GM21390 (cell line): ENCODE data around the gene NLRP1.

Source experiments
- ATAC-seq: cut with Tn5 transposase; IDR thresholded peaks from one replicate; pipeline ENCODE4 v1.9.1; 2021; ENCODE audit not compliant: unreplicated experiment

Gene NLRP1

GRCh38 chr17:5526821-5527598 is 57.3 kb downstream of the NLRP1 start:
- ATAC-seq = no peak

DNA sequence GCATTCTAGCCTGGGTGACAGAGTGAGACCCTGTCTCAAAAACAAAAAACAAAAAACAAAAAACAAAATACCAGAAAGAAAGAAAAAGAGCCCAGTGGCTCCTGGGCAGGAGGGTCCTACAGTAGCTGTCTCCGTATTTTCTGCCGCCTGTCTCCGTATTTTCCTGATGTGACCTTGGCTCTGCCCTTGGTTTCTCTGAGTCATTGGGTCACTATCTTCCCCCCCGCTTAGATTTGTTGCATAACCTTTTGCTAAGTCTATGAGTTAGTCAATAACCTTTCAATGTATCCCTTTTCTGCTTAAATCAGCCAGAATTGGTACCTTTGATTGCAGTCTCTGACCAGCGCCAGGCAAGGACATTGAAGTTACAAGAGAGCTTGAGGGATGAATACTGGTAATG is 61.1 kb downstream of the NLRP1 start:
- no peak for ATAC-seq

- ATAC-seq = no peak
Measured at GRCh38 chr17:5522476-5522875, 61.8 kb downstream of the NLRP1 start.

GRCh38 chr17:5516060-5516792 is 68.1 kb downstream of the NLRP1 start:
- ATAC-seq = no peak

DNA sequence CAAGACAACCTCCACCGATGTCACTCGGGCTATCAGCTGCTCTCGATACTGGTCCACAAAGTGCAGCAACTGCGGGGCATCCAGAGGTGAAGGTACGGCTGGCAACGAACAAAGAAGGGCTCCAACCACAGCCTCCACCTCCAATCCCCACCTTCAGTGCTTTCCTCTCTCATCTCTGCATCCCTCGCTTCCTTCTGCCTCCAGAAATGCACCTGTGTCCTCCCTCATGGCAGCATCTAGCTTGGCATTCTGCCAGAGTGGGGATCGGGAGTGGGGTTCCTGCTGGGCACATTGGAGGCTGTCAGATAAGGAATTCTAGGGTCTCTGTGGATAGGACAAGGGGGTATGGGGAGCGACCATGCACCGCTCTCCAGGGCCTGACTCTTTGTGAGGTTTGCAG is 69.3 kb downstream of the NLRP1 start:
- ATAC-seq = no peak

DNA sequence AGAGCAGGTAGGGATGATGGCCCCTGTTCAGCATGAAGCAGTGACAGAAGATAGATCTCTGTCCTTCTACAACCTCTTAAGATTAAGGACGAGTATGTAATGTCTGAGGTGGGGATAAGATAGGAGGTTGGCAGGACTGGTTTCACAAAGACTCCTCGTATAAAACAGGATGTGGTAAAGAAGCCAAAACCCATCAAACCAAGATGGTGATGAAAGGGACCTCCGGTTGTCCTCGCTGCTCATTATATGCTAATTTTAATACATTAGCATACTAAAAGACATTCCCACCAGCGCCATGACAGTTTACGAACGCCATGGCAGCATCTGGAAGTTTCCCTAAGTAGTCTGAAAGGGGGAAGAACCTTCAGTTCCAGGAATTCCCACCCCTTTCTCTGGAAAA is 70.7 kb downstream of the NLRP1 start:
- ATAC-seq = no peak

DNA sequence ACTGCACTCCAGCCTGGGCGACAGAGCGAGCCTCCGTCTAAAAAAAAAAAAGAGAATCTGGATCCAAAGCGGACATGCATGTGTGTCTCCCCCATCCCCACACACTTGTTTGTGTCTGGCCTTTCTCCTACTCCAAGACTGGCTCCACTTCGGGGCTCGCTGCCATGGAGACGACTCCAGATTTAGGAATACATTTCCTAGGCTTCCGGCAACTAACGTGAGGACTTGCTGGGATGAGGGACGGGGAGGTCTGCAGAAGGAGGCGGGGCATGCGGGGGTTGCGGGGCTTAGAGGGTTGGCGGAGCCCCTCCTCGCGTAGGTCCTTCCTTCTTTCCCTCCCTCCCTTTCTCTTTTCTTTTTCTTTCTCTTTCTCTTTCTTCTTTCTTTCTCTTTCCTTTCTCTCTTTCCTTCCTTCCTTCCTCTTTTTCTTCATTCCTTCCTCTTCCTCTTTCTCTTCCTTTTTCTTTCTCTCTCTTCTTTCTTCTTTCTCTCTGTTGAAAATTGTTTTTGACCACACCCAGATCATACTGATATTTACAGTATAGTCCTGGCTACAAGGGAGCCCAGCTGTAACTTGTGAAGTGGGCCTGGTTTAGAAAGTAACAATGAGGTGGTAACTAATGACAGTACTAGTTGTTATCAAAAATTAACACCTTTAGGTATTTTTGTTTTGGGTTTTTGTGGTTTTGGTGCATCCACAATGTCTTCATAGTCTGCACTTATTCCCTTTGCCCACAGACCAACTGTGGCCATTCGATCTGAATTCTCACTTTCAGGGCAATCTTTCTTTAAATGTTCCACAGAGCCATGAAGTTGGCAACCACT is 72.7 kb downstream of the NLRP1 start:
- no peak for ATAC-seq

DNA sequence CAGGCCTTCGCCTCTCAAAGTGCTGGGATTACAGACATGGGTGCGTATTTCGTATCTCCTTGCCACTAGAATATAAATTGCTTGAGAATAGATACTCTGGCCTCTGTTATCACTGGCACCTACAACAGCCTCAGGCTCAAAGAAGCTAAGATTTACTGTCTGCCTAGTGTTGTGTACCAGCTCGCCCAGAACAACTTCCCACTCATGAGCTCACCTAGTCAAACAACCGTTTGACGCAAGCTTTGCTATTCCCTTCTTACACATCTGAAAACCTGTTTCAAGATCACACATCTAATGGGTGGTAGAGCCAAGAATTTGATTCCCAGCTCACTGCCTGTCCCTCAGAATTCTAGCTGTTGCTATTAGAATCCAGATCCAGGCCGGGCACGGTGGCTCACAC is 73.5 kb downstream of the NLRP1 start:
- no peak for ATAC-seq

GRCh38 chr17:5509482-5509881 is 74.8 kb downstream of the NLRP1 start:
- ATAC-seq = no peak

GRCh38 chr17:5508810-5509209 is 75.5 kb downstream of the NLRP1 start:
- ATAC-seq = no peak

DNA sequence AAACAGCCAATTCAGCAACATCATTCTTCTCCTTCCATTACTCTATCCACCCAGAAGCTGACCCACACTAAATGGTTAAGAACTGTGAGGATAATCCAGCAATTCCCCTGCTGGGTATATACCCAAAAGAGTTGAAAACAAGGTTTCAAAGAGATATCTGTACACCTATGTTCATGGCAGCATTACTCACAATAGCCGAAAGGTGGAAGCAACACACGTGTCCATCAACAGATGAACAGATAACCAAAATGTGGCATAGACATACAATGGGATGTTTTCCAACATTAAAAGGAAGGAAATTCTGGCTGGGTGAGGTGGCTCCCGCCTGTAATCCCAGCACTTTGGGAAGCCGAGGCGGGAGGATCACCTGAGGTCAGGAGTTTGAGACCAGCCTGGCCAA is 78.0 kb downstream of the NLRP1 start:
- ATAC-seq = no peak

DNA sequence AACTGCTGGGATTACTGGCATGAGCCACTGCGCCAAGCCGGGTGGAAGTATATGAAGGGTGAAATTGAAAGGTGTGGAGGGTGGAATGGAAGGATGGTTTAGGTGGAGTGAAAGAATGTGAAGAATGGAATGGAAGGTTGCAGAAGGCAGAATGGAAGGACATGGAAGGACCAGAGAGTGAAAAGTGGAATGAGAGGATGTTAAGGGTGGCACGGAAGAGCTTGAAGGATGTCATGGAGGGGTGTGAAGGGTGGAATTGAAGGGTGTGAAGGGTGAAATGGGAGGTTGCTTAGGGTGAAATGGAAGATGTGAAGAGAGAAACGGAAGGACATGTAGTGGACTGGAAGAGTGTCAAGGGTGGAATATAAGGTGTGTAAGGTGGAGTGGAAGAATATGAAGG is 81.8 kb downstream of the NLRP1 start:
- no peak for ATAC-seq

DNA sequence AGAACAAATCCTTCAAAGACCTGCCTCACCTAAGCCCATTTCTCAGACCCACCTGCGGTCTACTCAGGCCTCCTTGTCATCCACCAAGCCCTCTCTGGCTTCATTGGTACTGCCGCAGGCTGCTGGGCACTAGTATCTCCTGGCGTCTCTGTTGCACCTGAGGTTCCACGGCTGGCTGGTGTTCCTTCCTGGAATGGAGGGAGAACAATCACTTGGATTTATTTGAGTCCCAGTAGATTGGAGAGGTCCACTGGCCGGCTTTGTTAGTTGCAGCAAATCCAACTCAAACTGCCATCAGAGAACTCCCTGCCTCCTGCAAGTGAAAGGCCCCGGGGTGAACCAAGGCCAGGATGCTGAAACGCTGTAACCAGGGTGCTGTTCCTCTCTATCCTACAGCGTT is 82.6 kb downstream of the NLRP1 start:
- no peak for ATAC-seq

DNA sequence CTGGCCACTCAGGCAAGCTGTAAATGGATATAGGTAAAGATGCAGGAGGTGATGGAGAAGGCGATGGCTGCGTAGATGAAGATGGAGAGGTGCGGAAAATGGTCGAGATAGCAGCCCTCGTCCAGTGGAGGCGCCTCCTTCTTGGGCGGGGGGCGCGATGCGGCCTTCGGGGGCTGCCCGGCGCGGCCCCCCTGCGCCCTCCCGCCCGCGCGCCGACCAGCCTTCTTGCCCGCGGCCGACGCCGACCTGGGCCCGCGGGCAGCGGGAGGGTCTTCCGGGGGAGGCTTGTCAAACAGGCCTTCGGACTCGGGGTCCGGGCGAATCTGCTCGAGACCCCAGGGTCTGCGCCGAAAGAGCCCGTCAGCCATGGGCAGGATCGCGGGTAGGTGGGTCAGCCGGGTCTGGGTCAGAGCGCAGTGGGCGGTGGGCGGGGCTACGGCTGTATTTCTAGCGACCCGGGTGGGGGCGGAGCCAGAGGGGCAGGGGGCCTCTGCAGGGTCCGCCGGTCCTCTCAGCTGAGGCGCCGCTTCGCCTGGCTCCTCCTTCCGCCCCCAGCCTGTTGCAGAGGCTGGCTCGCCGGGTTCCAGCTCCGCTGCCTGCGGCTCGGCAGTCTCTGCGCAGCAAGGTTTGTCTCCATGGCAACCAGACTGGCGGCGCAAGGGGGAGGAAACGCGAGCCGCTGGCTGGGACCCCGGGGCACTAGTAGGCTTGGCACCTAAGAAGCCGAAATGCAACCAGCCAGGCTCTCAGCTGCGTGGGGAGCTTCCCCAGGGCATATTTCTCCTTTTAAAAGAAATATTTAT is 83.5 kb downstream of the NLRP1 start:
- no peak for ATAC-seq

DNA sequence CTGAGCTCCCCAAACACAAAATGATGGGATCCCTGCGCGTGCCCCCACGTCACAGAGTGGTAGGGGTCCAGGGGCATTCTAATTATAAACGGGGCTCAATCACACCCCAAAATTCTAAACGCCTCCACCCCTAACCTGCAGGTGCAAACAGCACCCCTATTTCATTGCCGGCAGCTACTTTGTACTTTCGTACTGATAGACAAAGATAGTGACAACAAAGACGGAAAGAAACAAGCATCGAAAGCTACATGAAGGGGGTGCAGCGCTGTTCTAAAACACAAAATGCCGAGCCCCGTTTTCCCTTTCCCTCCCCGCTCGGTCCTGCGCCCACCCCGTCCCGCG is 84.1 kb downstream of the NLRP1 start:
- no peak for ATAC-seq

DNA sequence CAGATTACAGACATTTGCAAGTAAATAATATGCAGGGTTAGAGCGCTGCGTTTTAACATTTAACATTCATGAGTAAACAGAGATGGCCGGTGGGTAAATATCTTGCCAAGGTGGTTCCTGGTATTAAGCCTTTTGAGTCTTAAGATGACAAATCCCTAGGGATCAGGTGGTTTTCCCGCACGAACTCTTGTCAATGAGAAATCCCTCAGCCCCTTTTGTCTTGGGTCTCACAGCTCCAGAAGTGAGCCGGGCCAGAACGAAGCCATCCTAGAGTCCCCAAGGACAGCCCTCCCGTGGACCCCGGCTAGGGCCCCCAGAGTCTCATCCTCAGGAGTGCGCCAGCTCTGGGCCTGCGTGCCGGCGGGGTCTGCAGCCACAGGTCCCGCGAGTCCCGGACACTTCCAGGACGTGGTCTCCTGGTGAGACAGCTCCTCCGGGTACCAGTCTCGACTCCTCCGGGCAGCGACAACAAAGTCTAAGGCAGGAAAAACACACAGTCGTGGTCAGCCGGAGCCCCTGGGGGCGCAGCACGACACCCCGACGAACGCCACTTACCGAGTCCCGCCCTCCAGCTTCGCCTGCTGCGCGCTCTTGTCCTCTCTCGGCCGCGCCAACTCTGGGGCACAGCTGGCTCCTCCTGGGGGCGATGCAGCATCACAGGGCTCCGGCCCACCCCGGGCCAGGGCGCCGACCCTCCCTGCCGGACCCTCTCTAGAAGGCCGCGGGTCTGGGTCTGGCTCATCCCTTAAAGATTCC is 84.7 kb downstream of the NLRP1 start:
- no peak for ATAC-seq

- ATAC-seq = no peak
Measured at GRCh38 chr17:5492970-5493369, 91.3 kb downstream of the NLRP1 start.

DNA sequence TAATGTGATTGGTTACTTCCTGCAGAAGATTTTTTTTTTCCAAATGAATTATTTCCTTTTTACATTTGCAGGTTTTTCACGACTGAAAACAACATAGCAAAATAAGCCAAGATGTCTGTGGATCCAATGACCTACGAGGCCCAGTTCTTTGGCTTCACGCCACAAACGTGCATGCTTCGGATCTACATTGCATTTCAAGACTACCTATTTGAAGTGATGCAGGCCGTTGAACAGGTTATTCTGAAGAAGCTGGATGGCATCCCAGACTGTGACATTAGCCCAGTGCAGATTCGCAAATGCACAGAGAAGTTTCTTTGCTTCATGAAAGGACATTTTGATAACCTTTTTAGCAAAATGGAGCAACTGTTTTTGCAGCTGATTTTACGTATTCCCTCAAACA is 95.6 kb downstream of the NLRP1 start:
- ATAC-seq = no peak

DNA sequence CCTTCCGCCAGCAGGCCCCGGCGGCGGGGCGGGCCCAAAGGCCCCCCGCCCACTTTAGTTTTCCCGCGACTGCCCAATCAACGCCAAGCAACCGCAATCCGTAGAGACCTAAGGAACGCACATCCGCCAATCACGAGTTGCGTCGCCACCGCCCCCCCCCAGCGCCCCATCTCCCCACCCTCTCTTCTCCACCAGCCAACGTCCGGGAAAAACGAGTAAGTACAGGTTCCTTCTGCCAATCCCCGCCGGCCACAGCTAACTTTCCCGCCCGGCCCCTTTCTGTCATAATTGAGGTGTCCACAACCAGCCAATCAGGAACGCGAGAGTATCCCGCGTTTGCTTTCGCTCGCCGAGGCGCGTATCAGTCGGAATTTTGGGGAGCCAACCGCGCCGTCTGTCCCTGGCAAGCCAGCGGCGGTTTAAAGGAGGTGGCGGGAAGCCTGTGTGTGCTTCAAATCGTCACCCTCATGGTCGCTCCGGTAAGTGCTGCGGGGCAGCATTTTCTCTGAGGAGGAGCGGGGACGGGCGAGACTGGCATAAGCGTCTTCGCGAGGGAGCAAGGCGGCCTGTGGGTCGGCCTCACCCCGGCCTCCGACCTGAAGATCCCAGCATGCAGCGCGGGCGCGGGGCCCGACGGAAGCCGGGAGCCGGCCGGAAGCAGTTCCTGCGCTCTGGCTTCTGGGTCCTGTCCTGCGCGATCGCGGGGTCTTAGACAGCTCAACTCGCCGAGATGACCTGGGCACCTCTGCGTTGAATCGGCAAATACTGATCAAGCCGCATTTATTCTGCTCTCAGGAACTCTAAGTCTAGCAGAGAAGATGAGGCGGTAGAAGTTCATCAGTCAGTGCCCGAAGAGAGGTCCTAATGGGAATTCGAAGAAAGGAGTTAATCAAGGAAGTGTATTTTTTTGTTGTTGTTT is 97.8 kb downstream of the NLRP1 start, which contains the start of gene MIS12:
Gene MIS12 (plus strand): TSS at position 361 of the 919 bp plus-strand sequence. CDS start 2,297 bp downstream, outside the sequence.
- peak; percentile 84 for ATAC-seq
